Peyer's patch (tissue), 4 donors: ENCODE results near the gene CACNG4.

Experiments used
- CTCF ChIP-seq, 6 experiments: fragments of 450-650 bp in 4 of 6; fragments of 200-600 bp in 2 of 6; sonication (generic) in 1 of 6; IDR thresholded peaks; one replicate each; pipeline ENCODE4 v1.5.1; 2017 to 2019; ENCODE audit warnings: antibody characterized with exemption in 6 of 6, mild to moderate bottlenecking in 3 of 6, moderate library complexity in 1 of 6
- POLR2A ChIP-seq, 2 donors: fragments of 450-650 bp; IDR thresholded peaks; one replicate each; pipeline ENCODE4 v1.5.1; 2017; ENCODE audit warnings: antibody characterized with exemption in 2 of 2, mild to moderate bottlenecking in 2 of 2, moderate library complexity in 2 of 2

- TF ChIP-seq CTCF (IDR thresholded peaks at IDR 0.05) (no peak), POLR2A (IDR thresholded peaks at IDR 0.05) (no peak)
Measured at GRCh38 chr17:67019809-67020208, 55.3 kb downstream of the CACNG4 start.
